ENCODE results near the gene DNASE2B. TPM values are rescaled to one million over a fixed set of nuclear protein-coding genes. Genes with fewer than 3 reads are reported as not detected.

The DNASE2B gene
- polyA plus RNA-seq, 2 donors, result not detected

DNA sequence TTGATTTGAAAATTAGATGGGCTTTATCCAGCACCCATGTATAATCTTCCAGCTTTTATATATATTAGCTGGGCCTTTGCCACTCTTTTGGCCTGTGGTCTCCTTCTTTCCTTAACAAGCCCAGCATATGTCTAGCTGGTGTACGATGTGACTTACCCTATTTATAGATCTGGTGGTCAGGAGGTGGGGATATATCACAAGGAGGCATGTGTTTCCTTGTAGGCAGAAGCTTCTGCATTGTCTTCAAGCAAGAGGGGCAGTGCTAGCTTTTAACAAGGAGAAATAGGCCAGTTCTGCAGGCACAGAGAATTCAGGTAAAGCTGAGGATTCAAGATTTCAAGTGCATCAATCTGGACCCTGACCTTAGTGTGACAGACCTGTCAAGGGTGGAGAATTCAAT is 38.0 kb upstream of the DNASE2B start:
- no peak overlapping the region for H3K27ac ChIP-seq (ENCODE audit: low read depth in 2 of 2, low read length in 1 of 2)
- no peaks in the 10 kb centered on the region for H3K9me3 ChIP-seq (ENCODE audit: control insufficient read depth in 2 of 2, insufficient read depth in 1 of 2, low read depth in 1 of 2, low read length in 1 of 2)
- no peak overlapping the region for H3K4me3 ChIP-seq (ENCODE audit: low read depth in 1 of 2, low read length in 2 of 2)
- H3K36me3 ChIP-seq (ENCODE audit: control insufficient read depth in 2 of 2, insufficient read depth in 2 of 2, low read length in 1 of 2), result no peaks in the 10 kb centered on the region
- 72 to 75% methylated on average over 1 of the region's 1 CpG for whole genome bisulfite sequencing, 2 donors
- H3K27me3 ChIP-seq (ENCODE audit: control insufficient read depth in 1 of 2, insufficient read depth in 2 of 2, low read length in 2 of 2), result no peaks in the 10 kb centered on the region
- no peaks in the 10 kb centered on the region for H3K4me1 ChIP-seq (ENCODE audit: control insufficient read depth in 2 of 2, insufficient read depth in 2 of 2, low read length in 1 of 2)

DNA sequence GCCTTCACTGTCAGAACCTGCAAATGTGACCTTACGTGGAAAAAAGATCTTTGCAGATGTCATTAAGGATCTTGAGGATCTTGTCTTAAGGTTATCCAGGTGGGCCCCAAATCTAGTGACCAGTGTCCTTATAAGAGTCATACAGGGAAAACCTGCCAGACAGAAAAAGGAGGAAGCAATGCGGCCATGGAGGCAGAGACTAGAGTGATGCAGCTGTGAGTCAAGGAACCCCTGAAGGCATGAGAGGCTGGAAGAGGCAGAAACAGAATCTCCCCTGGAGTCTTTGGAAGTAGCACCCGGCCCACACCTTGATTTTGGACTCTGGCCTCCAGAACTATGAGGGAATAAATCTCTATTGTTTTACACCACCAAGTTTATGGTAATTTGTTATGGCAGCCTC is 36.5 kb upstream of the DNASE2B start:
- no peak overlapping the region for H3K27ac ChIP-seq (ENCODE audit: low read depth in 2 of 2, low read length in 1 of 2)
- no peaks in the 10 kb centered on the region for H3K27me3 ChIP-seq (ENCODE audit: control insufficient read depth in 1 of 2, insufficient read depth in 2 of 2, low read length in 2 of 2)
- 71 to 77% methylated on average over 3 of the region's 3 CpGs for WGBS, 2 donors
- H3K36me3 ChIP-seq (ENCODE audit: control insufficient read depth in 2 of 2, insufficient read depth in 2 of 2, low read length in 1 of 2), result no peaks in the 10 kb centered on the region
- no peaks in the 10 kb centered on the region for H3K9me3 ChIP-seq (ENCODE audit: control insufficient read depth in 2 of 2, insufficient read depth in 1 of 2, low read depth in 1 of 2, low read length in 1 of 2)
- H3K4me1 ChIP-seq (ENCODE audit: control insufficient read depth in 2 of 2, insufficient read depth in 2 of 2, low read length in 1 of 2), result peaks cover 0 to 2% of the 10 kb centered on the region in 2 donors
- no peak overlapping the region for H3K4me3 ChIP-seq (ENCODE audit: low read depth in 1 of 2, low read length in 2 of 2)

GRCh38 chr1:84363019-84363418 is 35.3 kb upstream of the DNASE2B start:
- WGBS, 2 donors, result 55 to 64% methylated on average over 5 of the region's 5 CpGs
- Histone ChIP-seq H3K36me3 (ENCODE audit: control insufficient read depth in 2 of 2, insufficient read depth in 2 of 2, low read length in 1 of 2) (no peaks in the 10 kb centered on the region), H3K4me1 (ENCODE audit: control insufficient read depth in 2 of 2, insufficient read depth in 2 of 2, low read length in 1 of 2) (peaks cover 0 to 2% of the 10 kb centered on the region in 2 donors), H3K27ac (ENCODE audit: low read depth in 2 of 2, low read length in 1 of 2) (no peak overlapping the region), H3K9me3 (ENCODE audit: control insufficient read depth in 2 of 2, insufficient read depth in 1 of 2, low read depth in 1 of 2, low read length in 1 of 2) (no peaks in the 10 kb centered on the region), H3K27me3 (ENCODE audit: control insufficient read depth in 1 of 2, insufficient read depth in 2 of 2, low read length in 2 of 2) (no peaks in the 10 kb centered on the region), H3K4me3 (ENCODE audit: low read depth in 1 of 2, low read length in 2 of 2) (no peak overlapping the region)

- H3K4me1 ChIP-seq (ENCODE audit: control insufficient read depth in 2 of 2, insufficient read depth in 2 of 2, low read length in 1 of 2), result peaks cover 0 to 2% of the 10 kb centered on the region in 2 donors
- H3K27me3 ChIP-seq (ENCODE audit: control insufficient read depth in 1 of 2, insufficient read depth in 2 of 2, low read length in 2 of 2), result no peaks in the 10 kb centered on the region
- H3K4me3 ChIP-seq (ENCODE audit: low read depth in 1 of 2, low read length in 2 of 2), result no peak overlapping the region
- no peaks in the 10 kb centered on the region for H3K36me3 ChIP-seq (ENCODE audit: control insufficient read depth in 2 of 2, insufficient read depth in 2 of 2, low read length in 1 of 2)
- H3K9me3 ChIP-seq (ENCODE audit: control insufficient read depth in 2 of 2, insufficient read depth in 1 of 2, low read depth in 1 of 2, low read length in 1 of 2), result no peaks in the 10 kb centered on the region
- 80 to 81% methylated on average over 5 of the region's 5 CpGs for WGBS, 2 donors
- H3K27ac ChIP-seq (ENCODE audit: low read depth in 2 of 2, low read length in 1 of 2), result no peak overlapping the region
Measured at GRCh38 chr1:84363622-84364021, 34.7 kb upstream of the DNASE2B start.

GRCh38 chr1:84365225-84366221 is 32.8 kb upstream of the DNASE2B start:
- WGBS, 2 donors, result 48 to 54% methylated on average over 3 of the region's 3 CpGs
- H3K4me1 ChIP-seq (ENCODE audit: control insufficient read depth in 2 of 2, insufficient read depth in 2 of 2, low read length in 1 of 2), result peaks cover 0 to 2% of the 10 kb centered on the region in 2 donors
- no peaks in the 10 kb centered on the region for H3K9me3 ChIP-seq (ENCODE audit: control insufficient read depth in 2 of 2, insufficient read depth in 1 of 2, low read depth in 1 of 2, low read length in 1 of 2)
- no peaks in the 10 kb centered on the region for H3K27me3 ChIP-seq (ENCODE audit: control insufficient read depth in 1 of 2, insufficient read depth in 2 of 2, low read length in 2 of 2)
- H3K4me3 ChIP-seq (ENCODE audit: low read depth in 1 of 2, low read length in 2 of 2), result no peak overlapping the region
- no peak overlapping the region for H3K27ac ChIP-seq (ENCODE audit: low read depth in 2 of 2, low read length in 1 of 2)
- H3K36me3 ChIP-seq (ENCODE audit: control insufficient read depth in 2 of 2, insufficient read depth in 2 of 2, low read length in 1 of 2), result no peaks in the 10 kb centered on the region

DNA sequence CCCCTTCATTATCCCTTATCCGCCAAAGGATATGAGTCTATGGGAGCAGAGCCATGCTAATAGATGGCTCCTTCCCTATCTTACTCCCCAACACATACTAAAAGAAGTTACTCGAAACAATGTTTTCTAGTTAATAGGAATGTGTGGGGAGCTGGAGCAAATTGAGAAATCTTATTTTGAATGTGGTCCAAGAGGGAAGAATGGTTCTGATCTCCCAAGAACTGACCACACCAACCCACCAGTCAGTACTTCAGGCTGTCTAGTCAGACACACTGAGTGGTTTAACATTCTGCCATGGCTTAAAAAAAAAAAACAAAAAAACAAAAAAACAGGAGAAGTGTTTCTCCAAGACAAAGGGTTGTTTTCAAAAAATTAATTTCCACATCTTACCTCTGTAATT is 31.5 kb upstream of the DNASE2B start:
- H3K27ac ChIP-seq (ENCODE audit: low read depth in 2 of 2, low read length in 1 of 2), result no peak overlapping the region
- 87 to 90% methylated on average over 2 of the region's 2 CpGs for WGBS, 2 donors

GRCh38 chr1:84367219-84367618 is 31.1 kb upstream of the DNASE2B start:
- 78 to 81% methylated on average over 1 of the region's 1 CpG for WGBS, 2 donors
- Histone ChIP-seq H3K36me3 (ENCODE audit: control insufficient read depth in 2 of 2, insufficient read depth in 2 of 2, low read length in 1 of 2) (no peaks in the 10 kb centered on the region), H3K4me1 (ENCODE audit: control insufficient read depth in 2 of 2, insufficient read depth in 2 of 2, low read length in 1 of 2) (peaks cover 0 to 2% of the 10 kb centered on the region in 2 donors), H3K9me3 (ENCODE audit: control insufficient read depth in 2 of 2, insufficient read depth in 1 of 2, low read depth in 1 of 2, low read length in 1 of 2) (no peaks in the 10 kb centered on the region), H3K27me3 (ENCODE audit: control insufficient read depth in 1 of 2, insufficient read depth in 2 of 2, low read length in 2 of 2) (no peaks in the 10 kb centered on the region), H3K27ac (ENCODE audit: low read depth in 2 of 2, low read length in 1 of 2) (no peak overlapping the region), H3K4me3 (ENCODE audit: low read depth in 1 of 2, low read length in 2 of 2) (no peak overlapping the region)

More for the DNA sequence above, 31.5 kb upstream of the DNASE2B start:
- Histone ChIP-seq H3K36me3 (ENCODE audit: control insufficient read depth in 2 of 2, insufficient read depth in 2 of 2, low read length in 1 of 2) (no peaks in the 10 kb centered on the region), H3K9me3 (ENCODE audit: control insufficient read depth in 2 of 2, insufficient read depth in 1 of 2, low read depth in 1 of 2, low read length in 1 of 2) (no peaks in the 10 kb centered on the region), H3K27me3 (ENCODE audit: control insufficient read depth in 1 of 2, insufficient read depth in 2 of 2, low read length in 2 of 2) (no peaks in the 10 kb centered on the region), H3K4me1 (ENCODE audit: control insufficient read depth in 2 of 2, insufficient read depth in 2 of 2, low read length in 1 of 2) (peaks cover 0 to 2% of the 10 kb centered on the region in 2 donors), H3K4me3 (ENCODE audit: low read depth in 1 of 2, low read length in 2 of 2) (no peak overlapping the region)

DNA sequence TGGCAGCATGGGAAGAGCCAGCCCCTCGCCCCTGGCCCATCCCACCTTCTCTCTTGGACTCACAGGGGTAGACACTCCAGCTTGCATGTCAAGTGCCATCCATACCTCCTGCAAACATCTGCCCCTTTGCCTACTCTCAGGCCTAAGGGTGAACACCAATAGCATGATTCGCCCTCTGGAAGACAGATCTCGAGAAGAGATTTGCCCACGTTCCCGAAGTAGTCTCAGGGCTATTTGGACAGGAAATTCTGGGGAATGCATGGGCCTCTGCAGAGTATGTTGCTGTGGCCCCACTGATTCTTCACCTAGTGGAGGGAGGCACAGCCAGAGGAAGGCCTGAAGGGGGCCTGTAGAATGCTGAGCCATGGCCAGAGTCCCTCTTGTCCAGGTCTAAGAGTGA is 29.8 kb upstream of the DNASE2B start:
- 95 to 99% methylated on average over 5 of the region's 5 CpGs for WGBS, 2 donors
- Histone ChIP-seq H3K4me3 (ENCODE audit: low read depth in 1 of 2, low read length in 2 of 2) (no peak overlapping the region), H3K9me3 (ENCODE audit: control insufficient read depth in 2 of 2, insufficient read depth in 1 of 2, low read depth in 1 of 2, low read length in 1 of 2) (no peaks in the 10 kb centered on the region), H3K27me3 (ENCODE audit: control insufficient read depth in 1 of 2, insufficient read depth in 2 of 2, low read length in 2 of 2) (no peaks in the 10 kb centered on the region), H3K36me3 (ENCODE audit: control insufficient read depth in 2 of 2, insufficient read depth in 2 of 2, low read length in 1 of 2) (no peaks in the 10 kb centered on the region), H3K4me1 (ENCODE audit: control insufficient read depth in 2 of 2, insufficient read depth in 2 of 2, low read length in 1 of 2) (peaks cover 0 to 2% of the 10 kb centered on the region in 2 donors), H3K27ac (ENCODE audit: low read depth in 2 of 2, low read length in 1 of 2) (no peak overlapping the region)

- H3K4me1 ChIP-seq (ENCODE audit: control insufficient read depth in 2 of 2, insufficient read depth in 2 of 2, low read length in 1 of 2), result peaks cover 0 to 2% of the 10 kb centered on the region in 2 donors
- H3K36me3 ChIP-seq (ENCODE audit: control insufficient read depth in 2 of 2, insufficient read depth in 2 of 2, low read length in 1 of 2), result no peaks in the 10 kb centered on the region
- H3K4me3 ChIP-seq (ENCODE audit: low read depth in 1 of 2, low read length in 2 of 2), result no peak overlapping the region
- no peaks in the 10 kb centered on the region for H3K27me3 ChIP-seq (ENCODE audit: control insufficient read depth in 1 of 2, insufficient read depth in 2 of 2, low read length in 2 of 2)
- 88 to 92% methylated on average over 1 of the region's 1 CpG for WGBS, 2 donors
- no peaks in the 10 kb centered on the region for H3K9me3 ChIP-seq (ENCODE audit: control insufficient read depth in 2 of 2, insufficient read depth in 1 of 2, low read depth in 1 of 2, low read length in 1 of 2)
- H3K27ac ChIP-seq (ENCODE audit: low read depth in 2 of 2, low read length in 1 of 2), result no peak overlapping the region
Measured at GRCh38 chr1:84370266-84370665, 28.0 kb upstream of the DNASE2B start.
